Activated CD4-positive, alpha-beta T cell treated with anti-CD3 and anti-CD28 coated beads for 48 hours (primary cell): ENCODE results near the gene TAL1.
A peak's percentile ranks its signal among the peaks of the same experiment; 100 is the strongest.
"Not testable (repeated sequence)": the region's sequence is repeated elsewhere in the genome, so short reads cannot be mapped to it uniquely, and the experiment has no call there.

Experiments used
- DNase-seq: peaks from one replicate; pipeline ENCODE4 v3.0.0-alpha.2; 2020

The TAL1 gene

DNA sequence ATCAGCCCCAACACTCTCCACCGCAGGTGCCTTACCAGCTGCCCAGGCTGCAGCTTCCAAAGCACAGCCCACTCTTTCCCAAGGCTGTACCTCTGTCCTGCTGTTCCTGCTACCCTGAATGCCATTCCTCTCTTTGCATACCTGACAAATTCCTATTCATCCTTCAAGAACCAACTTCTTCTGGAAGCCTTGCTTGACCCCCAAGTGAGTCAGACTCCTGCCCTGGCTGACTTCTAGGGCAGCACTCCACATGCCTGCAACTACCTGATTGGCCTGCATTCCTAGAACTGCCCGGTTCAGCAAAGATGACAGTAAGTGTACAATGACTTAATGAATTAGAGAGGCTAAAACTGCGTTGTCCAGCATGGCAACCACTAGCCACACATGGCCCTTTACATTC is 21.4 kb downstream of the TAL1 start:
- DNase-seq: no peak

DNA sequence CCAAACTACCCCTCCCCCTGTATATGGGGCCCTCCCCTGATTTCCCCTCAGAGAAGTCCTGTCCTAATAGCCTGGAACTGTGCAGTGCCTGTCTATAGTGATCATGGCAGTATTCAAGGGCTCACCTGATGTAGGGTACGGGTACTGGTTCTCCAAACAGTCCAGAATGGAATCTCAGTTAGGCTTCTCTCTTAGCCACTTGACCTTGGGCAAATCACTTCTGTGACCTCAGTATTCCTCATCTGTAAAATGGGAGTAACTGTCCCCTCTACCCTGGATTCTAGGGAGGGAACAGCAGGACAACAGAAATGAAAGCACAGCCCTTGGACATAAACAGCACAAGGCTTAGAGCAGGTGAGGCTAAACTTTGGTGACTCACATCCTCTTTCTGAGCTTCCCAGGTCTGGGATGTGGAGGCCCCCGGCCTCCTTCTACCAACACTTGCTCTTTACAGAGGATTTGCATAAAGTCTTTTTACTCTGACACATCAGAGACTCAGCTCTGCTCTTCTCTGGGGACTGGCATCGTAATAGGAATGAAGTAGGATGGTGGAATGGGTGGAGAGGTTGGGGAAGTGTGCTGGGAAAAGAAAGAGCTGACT is 22.2 kb downstream of the TAL1 start:
- no peak for DNase-seq

DNA sequence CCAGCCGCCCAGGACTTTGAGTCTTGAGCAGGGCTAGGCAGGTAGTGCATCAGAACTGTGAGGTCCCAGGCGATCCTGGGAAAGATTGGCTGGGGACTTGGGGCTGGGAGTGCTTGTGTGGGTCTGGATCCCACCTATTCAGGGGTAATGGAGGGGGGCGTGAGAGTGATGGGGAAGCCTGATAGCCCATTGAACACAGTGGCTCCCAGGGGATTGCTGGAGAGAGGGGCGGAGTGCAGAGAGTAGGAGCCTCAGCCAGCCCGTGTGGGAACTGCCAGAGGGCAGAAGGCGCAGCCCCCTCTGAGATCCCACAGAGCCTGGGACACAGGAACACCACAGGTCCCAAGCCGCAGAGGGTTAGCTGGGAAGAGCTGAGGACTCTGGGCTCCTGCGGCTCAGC is 22.9 kb downstream of the TAL1 start:
- no peak for DNase-seq

DNA sequence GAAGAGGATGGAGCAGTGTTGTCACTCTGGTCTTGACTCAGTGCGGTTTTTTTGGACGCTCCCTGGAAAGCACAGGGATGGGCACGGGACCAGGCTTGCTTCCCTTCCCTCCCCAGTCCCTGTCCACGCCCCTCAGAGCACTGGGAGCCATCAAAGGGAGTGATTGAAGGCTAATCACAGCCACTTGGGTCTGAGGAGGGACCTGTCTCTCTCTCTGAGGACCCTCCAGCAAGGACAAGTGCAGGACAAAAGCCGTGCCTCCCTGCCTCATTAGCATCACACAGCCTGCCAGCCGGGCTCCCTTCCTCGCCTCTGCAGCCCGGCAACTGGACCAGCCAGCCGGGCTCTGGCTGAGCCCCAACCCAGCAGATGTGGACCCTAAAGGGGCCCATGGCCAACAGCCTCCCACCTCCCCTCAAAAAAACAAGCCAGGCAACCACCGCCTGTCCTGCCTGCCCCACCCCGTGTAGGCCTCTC is 23.6 kb downstream of the TAL1 start:
- DNase-seq: no peak

DNA sequence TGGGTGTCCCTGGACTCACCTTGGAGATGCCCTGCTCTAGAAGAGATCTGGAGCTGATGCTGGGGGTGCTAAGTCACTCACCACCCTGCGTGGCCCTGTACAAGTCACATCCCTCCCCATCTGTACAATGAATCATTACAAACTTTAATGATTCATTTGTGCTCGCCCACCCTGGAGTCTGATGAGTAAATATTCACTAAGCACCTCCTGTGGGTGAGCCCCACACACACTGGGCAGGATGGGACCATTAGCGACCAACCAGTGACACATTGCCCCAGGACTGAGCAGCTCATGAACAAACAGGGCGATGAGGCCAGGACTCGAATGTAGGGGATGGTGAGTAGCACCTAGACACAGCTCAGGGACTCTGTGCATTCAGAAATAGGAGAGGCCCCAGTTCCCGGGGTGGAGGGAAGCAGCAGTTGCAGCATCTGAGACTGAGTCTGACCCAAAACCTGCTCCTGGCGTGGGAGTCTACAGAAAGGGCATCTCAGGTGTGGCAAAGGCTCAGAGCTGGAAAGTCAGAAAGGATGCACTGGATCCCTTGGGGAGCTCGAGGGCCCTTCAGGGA is 24.1 kb downstream of the TAL1 start:
- DNase-seq: peak; percentile 47

DNA sequence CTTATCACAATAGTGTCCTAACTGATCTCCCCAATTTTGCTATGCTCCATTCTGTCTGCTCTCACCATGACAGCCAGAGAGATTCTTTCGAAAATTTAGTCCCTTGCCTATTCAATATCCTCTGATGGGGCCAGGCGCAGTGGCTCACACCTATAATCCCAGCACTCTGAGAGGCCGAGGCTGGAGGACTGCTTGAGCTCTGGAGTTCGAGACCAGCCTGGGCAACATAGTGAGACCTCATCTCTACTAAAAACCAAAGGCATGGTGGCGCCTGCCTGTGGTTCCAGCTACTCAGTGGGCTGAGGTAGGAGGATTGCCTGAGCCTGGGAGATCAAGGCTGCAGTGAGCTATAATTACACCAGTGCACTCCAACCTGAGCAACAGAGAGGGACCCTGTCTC is 26.1 kb downstream of the TAL1 start:
- no peak for DNase-seq

DNA sequence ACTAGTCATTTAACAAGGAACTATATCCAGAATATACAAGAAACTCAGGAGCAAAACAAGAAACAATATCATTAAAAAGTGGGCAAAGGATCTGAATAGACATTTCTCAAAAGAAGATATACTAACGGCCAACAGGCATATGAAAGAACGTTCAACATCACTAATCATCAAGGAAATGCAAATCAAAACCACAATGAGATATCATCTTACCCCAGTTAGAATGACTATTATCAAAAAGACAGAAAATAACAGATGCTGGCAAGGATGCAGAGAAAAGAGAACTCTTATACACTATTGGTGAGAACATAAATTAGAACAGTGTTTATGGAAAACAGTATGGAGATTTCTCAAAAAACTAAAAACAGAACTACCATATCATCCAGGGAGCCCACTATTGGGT is 28.5 kb downstream of the TAL1 start:
- not testable (repeated sequence) for DNase-seq

DNA sequence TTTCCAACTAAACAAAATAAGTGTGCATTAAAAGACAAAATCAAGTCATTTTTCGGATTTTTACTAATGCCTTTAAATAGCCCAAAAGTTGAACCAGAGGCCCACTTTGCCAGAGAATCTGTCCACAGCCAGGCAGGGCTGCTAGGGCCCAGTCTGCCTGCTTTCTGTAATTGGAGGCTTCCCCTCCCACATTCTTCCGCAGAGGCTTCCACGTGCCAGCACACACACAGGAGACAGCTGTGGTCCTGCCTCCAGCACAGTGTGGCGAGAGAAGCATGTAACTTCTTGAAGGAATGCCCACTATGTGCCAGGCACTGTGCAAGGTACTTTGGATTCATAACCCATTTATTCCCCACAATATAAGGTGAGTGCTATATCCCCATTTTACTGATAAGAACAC is 30.8 kb downstream of the TAL1 start:
- no peak for DNase-seq

DNA sequence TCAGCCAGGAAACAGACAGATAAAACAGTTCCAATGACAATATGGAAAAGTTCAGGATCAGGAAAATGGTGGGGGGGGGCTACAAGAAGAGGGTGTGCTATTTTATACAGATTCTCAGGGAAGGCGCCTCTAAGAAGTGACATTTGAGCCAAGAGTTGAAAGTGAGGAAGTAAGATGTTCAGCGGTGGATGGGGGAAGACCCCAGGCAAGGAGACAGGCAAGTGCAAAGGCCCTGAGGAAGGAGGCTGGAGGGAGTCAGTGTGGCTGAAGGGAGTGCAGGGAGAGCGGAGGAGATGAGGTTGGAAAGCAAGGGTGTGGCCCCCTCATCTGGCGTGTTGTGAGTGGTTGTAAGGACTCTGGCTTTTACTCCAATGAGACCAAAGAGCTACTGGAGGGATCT is 33.8 kb downstream of the TAL1 start:
- DNase-seq: no peak

DNA sequence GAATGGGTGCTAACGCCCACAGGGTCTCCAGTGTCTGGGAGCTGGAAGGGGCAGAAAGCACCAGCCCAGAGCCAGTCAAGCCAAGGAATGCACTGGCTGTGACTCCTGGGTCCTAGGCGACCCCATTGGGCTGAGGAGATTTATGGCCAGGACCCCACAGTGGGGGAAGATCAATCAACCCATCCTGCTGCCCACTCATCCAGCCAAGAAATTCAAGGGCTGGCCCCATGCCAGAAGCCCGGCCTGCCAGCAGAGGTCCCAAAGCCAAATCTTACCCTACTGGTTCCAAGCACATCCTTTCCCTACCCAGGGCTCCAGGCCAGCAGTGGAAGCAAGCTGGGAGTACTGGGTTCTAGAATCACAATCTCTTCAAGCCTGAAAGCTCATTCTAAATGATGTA is 35.4 kb downstream of the TAL1 start:
- DNase-seq: no peak

DNA sequence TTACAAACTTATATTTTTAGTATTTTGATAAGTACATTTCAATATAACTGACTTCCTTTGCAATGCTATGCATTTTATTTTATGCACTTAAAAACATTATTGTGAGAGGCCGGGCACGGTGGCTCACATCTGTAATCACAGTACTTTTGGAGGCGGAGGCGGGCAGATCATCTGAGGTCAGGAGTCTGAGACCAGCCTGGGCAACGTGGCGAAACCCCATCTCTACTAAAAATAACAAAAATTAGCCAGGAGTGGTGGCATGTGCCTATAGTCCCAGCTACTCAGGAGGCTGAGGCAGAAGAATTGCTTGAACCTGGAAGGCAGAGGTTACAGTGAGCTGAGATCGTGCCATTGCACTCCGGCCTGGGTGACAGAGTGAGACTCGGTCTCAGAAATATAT is 36.0 kb downstream of the TAL1 start:
- not testable (repeated sequence) for DNase-seq

DNA sequence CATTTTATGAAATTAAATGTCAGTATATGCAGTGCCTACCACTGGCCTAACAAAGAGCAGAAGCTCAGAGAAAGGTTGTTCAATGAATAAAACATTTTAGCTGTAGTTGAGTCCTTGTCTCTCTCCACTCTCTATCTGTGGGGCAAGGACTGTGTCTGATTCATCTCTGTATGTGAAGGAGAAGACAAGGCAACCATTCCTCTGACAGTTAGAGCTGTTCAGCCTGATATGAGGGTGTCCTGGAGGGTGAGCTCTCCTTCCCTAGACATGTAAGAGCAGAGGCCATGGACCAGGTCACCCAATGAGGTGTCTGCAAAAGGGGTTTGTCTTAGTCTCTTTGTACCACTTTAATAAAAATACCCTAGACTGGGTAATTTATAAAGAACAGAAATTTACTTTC is 37.7 kb downstream of the TAL1 start:
- no peak for DNase-seq

DNA sequence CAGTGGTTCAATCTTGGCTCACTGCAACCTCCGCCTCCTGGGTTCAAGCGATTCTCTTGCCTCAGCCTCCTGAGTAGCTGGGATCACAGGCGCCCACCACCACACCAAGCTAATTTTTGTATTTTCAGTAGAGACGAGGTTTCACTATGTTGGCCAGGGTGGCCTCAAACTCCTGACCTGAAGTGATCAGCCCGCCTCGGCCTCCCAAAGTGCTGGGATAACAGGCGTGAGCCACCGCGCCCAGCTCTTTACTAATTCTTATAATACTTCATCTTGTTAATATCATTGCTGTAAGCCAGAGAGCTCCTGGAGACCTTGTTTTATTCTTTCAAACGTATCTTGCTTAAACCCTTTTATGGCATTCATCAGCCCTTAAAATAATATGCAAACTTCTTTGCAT is 38.5 kb downstream of the TAL1 start:
- not testable (repeated sequence) for DNase-seq

DNA sequence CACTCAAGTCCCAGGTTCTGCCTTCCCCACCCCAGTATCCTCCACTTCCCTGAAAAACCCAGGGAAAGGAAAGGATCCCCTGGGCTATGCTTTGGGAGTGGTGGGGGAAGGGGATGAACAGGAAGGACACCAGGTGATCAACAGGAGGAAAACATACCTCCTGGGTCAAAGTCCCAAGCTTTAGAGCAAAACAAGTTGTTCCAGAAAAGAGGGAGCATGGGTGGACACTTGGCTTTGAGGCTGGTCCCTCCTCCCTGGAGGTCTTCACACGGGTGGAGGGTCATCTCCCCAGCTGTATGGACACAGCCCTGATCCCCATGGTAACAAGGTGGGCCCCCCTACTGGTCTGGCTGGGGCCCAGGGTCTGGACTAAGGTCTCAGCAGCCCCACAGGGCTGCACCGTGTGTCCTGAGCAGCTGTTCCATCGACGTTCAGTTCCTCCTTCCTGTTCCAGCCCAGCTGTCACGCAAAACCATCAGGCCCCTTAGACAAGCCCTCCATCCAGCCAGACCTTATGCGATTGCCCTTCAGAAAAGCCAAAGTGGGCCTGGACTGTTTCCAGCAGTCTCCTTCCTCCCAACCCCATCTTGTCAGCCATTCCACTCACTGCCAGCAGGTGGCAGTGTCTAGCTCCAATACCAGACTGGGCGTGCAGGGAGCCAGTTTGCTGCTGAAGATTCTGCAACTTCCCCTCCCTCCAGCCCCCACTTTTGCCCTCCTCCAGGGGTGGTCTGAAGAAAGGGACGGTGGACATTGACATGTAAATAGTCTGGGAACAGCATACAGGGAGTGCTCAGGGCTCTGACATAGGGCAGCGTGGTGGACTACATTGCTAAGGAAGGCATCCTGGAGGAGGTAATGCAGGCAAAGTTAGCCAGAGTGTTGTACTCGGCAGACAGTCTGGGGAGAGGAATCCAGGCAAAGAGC is 39.3 kb downstream of the TAL1 start:
- peak; percentile 77 for DNase-seq

DNA sequence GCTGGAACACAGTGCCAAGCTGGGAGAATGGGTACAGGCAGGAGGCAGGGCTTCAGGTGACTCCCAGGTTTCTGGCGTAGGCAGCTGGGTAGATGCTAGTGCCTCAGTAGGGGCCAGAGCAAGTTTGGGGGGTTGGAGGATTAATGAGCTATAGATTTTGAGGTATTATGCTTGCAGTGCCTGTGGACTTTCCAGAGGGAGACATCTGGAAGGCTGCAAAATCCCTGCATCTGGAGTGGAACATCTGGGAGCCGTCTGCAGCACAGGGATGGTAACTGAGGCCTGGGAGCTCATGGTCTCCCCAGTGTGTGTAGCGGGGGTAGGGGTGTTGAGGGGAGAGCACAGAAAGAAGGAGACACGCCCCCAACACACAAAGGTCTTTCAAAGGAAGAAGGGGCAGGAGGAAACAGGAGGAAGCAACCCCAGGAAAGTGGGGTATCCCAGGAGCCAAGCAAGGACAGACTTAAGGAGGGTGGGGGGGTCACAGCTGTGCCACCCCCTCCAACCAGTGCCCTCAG is 40.0 kb downstream of the TAL1 start:
- DNase-seq: no peak

DNA sequence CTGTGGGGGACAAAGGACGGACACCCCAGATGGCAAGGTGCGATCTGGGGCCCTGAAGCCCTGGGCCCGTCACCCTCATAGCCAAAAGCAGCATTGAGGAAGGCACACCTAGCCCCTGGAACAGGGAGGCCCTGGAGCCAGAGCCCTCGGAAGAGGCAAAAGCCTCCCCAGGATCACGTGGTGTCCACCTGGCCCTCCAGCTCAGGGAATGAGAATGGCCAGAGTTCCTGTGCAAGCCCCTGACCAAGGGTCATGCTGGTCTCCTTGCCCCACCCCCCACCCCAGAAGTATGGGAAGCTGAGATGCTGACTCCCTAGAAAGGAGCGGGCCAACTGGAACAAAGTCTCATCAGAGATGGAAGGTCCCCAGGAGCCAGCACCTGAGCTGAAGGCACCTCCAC is 41.2 kb downstream of the TAL1 start:
- no peak for DNase-seq

DNA sequence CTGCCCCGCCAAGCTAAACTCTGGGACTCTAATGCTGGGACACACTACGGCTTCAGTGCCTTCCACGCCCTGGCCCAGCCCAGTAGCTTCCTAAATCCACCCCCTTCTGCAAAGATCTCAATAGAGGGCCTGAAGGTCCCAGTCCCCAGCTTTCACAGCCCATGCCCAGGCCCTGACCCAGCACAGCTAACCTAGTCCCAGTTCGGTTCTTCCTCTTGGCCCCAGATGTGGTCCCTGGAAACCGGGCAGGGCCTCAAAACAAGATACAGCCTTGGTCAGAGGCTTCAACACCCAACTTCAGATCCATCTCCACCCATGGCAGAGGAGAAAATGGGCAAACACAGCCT is 41.5 kb downstream of the TAL1 start:
- no peak for DNase-seq

DNA sequence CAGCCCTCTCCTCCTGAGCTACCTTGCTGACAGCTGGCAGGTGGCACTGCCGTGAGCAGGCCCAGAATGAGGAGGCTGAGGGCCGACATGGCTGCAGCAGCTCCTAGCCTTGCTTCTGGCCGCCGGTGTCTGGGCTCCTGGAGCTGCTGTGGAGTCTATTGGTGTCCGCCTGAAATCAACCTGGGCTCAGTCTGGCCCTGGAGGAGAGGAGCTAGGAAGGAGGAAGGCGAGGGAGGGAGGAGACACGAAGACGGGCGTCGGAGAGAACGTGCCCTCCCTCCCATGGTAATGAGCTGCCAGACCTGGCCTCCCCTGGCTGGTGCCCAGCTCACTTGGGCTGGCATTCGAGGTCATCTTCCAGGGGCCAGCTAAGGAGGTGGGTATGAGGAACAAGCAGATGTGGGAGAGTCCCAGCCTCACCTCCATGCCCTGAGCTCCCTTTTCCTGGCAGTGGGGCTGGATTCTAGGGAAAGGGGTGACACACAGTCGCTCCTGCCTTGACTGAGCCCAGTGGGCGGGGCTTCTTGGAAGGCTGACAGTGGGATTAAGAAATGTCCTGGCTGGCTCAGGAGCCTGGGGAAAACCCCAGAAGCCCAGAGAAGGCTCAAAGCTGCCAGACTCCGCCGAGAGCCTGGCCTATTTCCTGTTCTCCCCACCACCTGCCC is 42.0 kb downstream of the TAL1 start, which contains the start of gene PDZK1IP1:
Gene PDZK1IP1, minus strand, starts transcription at position 193 of the 665 bp plus-strand sequence. Its CDS starts 104 bp downstream, at position 89.
- no peak for DNase-seq

DNA sequence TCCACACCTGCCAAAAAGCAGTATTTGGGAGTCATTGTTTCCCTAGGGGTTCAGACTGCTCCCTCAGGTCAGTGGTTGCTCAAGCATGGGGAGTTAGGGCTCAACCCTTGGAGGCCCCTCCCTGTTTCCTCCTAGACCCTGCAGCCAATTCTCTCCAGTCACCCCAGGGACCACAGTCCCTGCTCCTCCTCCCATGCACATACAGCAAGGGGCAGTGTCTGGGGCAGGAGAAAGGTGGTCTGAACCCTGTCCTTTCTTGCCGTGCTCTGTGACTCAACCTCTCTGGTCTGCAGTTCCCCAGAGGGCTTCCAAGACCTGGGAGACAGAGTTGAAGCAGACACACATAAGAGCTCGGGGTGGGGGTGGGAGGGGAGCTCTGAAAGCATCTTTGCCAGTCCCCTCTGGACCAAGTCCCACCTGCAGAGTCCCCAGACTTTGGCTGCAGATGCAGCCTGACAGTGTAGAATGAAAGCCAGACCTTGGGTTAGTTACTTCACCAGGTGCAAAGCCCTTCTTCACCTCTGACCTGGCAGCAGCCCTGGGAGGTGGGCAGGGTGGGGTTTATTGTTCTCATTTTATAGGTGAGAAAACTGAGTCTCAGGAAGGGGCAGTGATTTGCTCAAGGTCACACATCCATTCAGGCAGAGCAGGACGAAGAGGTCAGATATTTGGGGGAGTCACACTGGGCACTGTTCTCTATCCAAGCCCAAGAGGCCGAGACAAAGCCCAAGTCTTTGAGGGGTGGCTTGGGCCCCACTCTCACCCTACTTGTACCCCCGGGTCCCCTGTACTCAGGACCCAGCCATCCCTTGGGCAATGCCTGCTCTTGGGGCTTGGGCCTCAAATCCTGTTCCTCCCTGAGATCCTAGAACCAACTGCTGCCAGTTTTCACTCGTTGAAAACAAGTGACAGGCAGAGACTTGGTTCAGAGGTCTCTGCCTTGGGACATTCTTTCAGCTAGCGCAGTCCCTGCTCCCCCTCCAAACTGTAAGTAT is 42.9 kb downstream of the TAL1 start:
- no peak for DNase-seq

DNA sequence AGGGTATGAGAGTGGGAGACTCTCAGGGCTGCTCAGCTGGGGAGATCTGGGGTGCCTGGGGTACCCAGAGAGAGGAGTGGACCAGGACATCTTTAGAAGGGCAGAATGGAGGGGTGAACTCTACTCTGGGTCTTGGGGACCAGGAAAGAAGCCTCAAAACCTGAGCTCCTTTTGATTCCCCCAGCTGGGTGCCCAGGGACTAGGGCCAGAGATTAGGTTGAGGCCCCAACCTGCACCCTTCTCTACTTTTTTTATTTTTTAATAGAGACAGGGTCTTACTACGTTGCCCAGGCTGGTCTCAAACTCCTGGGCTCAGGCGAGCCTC is 44.1 kb downstream of the TAL1 start:
- DNase-seq: no peak

DNA sequence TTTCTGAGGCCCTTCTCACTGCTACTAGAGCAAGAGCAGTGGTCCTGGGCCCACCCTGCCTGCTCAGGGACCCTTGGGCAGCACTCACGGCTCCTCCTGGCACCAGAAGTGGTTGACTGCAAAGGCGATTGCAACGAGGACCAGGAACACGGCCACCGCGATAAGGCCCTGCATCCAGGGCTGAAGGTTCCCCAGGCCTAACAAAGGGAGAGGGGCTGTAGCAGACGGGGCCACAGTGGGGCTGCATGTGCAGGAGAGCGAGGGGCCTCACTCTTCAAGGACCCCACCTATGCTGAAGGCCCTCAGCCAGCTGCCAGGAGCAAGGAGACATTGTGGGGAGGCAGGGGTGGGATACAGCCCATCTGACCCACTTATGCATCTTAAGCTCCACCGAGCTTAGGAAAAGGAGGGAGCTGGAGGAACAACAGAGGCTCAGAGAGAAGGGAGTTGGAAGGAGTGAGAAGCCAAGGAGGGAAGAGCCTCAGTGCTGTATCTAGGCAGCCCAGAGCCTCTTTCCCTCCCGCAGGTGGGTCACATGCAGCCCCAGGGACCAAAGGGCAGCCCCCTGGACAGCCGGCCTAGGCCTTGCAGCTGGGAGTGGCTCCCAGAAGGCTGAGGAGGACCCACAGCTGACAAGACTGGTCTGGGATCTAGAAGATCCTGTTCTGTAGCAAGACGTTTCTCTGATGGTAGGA is 44.6 kb downstream of the TAL1 start:
- no peak for DNase-seq
